Endothelial cell of umbilical vein (primary cell): ENCODE measurements around the gene HOXD8. TPM values are rescaled to one million over a fixed set of nuclear protein-coding genes. Genes with fewer than 3 reads are reported as not detected.

Source experiments
- BruUV-seq: library from RNA; stranded (reverse); fragments of 400-500 nt; replicated peaks from 2 replicates; lab custom pipeline; 2021; lab: Mats Ljungman, UMichigan
- CTCF ChIA-PET: fragments of 300-600, 350-600 bp; sonication (Branson Sonifier 250); formaldehyde crosslinking; loops from one replicate; lab custom pipeline; 2021; ENCODE audit warnings: antibody characterized with exemption, inconsistent platforms; lab: Charles Lee
- POLR2A ChIA-PET: fragments of 300-600, 350-600 bp; sonication (Branson Sonifier 250); formaldehyde crosslinking; loops from one replicate; lab custom pipeline; 2021; ENCODE audit warnings: antibody characterized with exemption, inconsistent platforms; lab: Charles Lee
- DNase-seq: peaks from one replicate; pipeline ENCODE4 v3.0.0-alpha.2; 2011; ENCODE audit warnings: low read depth, low spot score
- FAIRE-seq: peaks from 2 replicates; lab custom pipeline; 2011; peaks lifted over from hg19 to GRCh38; lab: Jason Lieb, UNC
- H2AFZ ChIP-seq: 2 replicates; pipeline ENCODE4 v1.6.0; 2012; ENCODE audit warnings: low read depth, low read length, control low read depth, inconsistent platforms
- H3K27ac ChIP-seq: 2 replicates; pipeline ENCODE4 v1.5.1; 2011; ENCODE audit warnings: low read depth, mild to moderate bottlenecking, control low read depth, low read length, moderate library complexity; ENCODE audit not compliant: insufficient read depth
- H3K27me3 ChIP-seq, 2 experiments: 2 replicates each; pipeline versions ENCODE4 v1.6.0 to v1.6.1; 2011; ENCODE audit warnings: low read length in 2 of 2, mixed read lengths in 1 of 2; ENCODE audit not compliant: control insufficient read depth in 2 of 2, insufficient read depth in 2 of 2
- H3K36me3 ChIP-seq, 2 experiments: 2 replicates in 1 of 2; 3 replicates in 1 of 2; pipeline ENCODE4 v1.5.1; 2011; ENCODE audit warnings: low read length in 2 of 2, mild to moderate bottlenecking in 1 of 2, moderate library complexity in 1 of 2; ENCODE audit not compliant: control insufficient read depth in 2 of 2, insufficient read depth in 2 of 2; ENCODE audit errors: extremely low read depth in 1 of 2
- H3K4me1 ChIP-seq: 3 replicates; pipeline ENCODE4 v1.5.1; 2011; ENCODE audit warnings: mild to moderate bottlenecking, low read length; ENCODE audit not compliant: control insufficient read depth, insufficient read depth; ENCODE audit errors: extremely low read depth
- H3K4me2 ChIP-seq: 2 replicates; pipeline ENCODE4 v1.6.1; 2011; ENCODE audit warnings: low read length, control low read depth, mixed read lengths; ENCODE audit not compliant: insufficient read depth
- H3K4me3 ChIP-seq, 3 experiments: fragments of 200-600 bp in 1 of 3; sonication (generic), shearing (Covaris generic) in 1 of 3; replicated peaks in 1 of 3; 2 replicates each; pipeline ENCODE4 v1.5.1; 2011 to 2016; ENCODE audit warnings: control low read depth in 3 of 3, low read length in 3 of 3, mild to moderate bottlenecking in 2 of 3, inconsistent platforms in 1 of 3, low read depth in 1 of 3, moderate library complexity in 1 of 3; ENCODE audit not compliant: insufficient read depth in 1 of 3
- H3K79me2 ChIP-seq: 2 replicates; pipeline ENCODE4 v1.6.0; 2012; ENCODE audit warnings: low read length, inconsistent platforms; ENCODE audit not compliant: control insufficient read depth, insufficient read depth
- H3K9ac ChIP-seq: replicated peaks from 2 replicates; pipeline ENCODE3; 2011; ENCODE audit warnings: low read length, control low read depth; ENCODE audit not compliant: insufficient read depth; ENCODE audit errors: extremely low read depth
- H3K9me1 ChIP-seq: replicated peaks from 3 replicates; pipeline ENCODE4 v1.6.0; 2011; ENCODE audit warnings: mild to moderate bottlenecking, low read length; ENCODE audit not compliant: control insufficient read depth, insufficient read depth; ENCODE audit errors: extremely low read depth
- H3K9me3 ChIP-seq: replicated peaks from 2 replicates; pipeline ENCODE4 v1.5.1; 2012; ENCODE audit warnings: low read length, inconsistent platforms; ENCODE audit not compliant: control insufficient read depth, insufficient read depth
- H4K20me1 ChIP-seq: replicated peaks from 2 replicates; pipeline ENCODE3; 2011; ENCODE audit warnings: mild to moderate bottlenecking, low read length; ENCODE audit not compliant: control insufficient read depth, insufficient read depth; ENCODE audit errors: extremely low read depth
- EZH2 ChIP-seq: IDR thresholded peaks from 2 replicates; pipeline ENCODE4 v1.6.1; 2012; ENCODE audit warnings: borderline replicate concordance, low read depth, mild to moderate bottlenecking, moderate library complexity, low read length, inconsistent platforms; ENCODE audit not compliant: severe bottlenecking
- FOS ChIP-seq: IDR thresholded peaks from 2 replicates; pipeline ENCODE4 v1.6.1; 2011; ENCODE audit warnings: mild to moderate bottlenecking, low read length, moderate library complexity, borderline replicate concordance; ENCODE audit not compliant: insufficient read depth
- GATA2 ChIP-seq: IDR thresholded peaks from 2 replicates; pipeline ENCODE4 v1.7.0; 2011; ENCODE audit warnings: low read depth, mild to moderate bottlenecking, moderate library complexity, mixed read lengths, low read length; ENCODE audit not compliant: insufficient read length, insufficient read depth
- MAX ChIP-seq: IDR thresholded peaks from 2 replicates; pipeline ENCODE4 v1.6.1; 2011; ENCODE audit not compliant: insufficient read depth, insufficient read length
- POLR2AphosphoS5 ChIP-seq: IDR thresholded peaks from 2 replicates; pipeline ENCODE4 v1.6.1; 2012; ENCODE audit warnings: low read depth, mild to moderate bottlenecking, control low read depth, low read length, moderate library complexity; ENCODE audit not compliant: insufficient read depth
- dilution Hi-C: fragments of 300-500 bp; cut with MboI; formaldehyde crosslinking; loops from one replicate; pipeline ENCODE4 v1.15.0; 2019; ENCODE audit warnings: low sequenced_read_pairs; ENCODE audit not compliant: extremely low pct_ligation_motif_present
- intact Hi-C: fragments of 100-400 bp; cut with micrococcal nuclease; formaldehyde crosslinking; loops from one replicate; pipeline ENCODE4 v1.10.0; 2022
- polyA plus RNA-seq, 4 experiments: library from polyadenylated mRNA; depleted of rRNA in 3 of 4; stranded (reverse) in 3 of 4; unstranded in 1 of 4; fragments of >200 nt; gene quantifications; 2 replicates each; pipeline versions ENCODE4 v1.2.1 to v1.2.3, GENCODE V29; 2011 to 2012; ENCODE audit warnings: missing spikeins in 1 of 4
- total RNA-seq: library from RNA; stranded (reverse); gene quantifications from 2 replicates; pipeline ENCODE4 v1.2.3, GENCODE V29; 2021

The HOXD8 gene
- total and polyA plus RNA-seq, 2 donors (not counting 3 experiments of a cell fraction or from before 2014, with no cell fraction given): 6.4 to 15.6 TPM

GRCh38 chr2:176120364-176121189 is 8.9 kb upstream of the HOXD8 start:
- Histone ChIP-seq H3K79me2 (no peaks in the 10 kb centered on the region), H3K9ac (no peak overlapping the region), H3K4me1 (peaks cover 15% of the 10 kb centered on the region), H4K20me1 (no peaks in the 10 kb centered on the region), H3K27ac (no peak overlapping the region), H2AFZ (no peak overlapping the region), H3K9me1 (no peaks in the 10 kb centered on the region), H3K36me3 (no peaks in the 10 kb centered on the region), H3K4me2 (no peak overlapping the region), H3K9me3 (no peaks in the 10 kb centered on the region), H3K4me3 (no peak overlapping the region), H3K27me3 (peaks cover 55 to 70% of the 10 kb centered on the region in 2 experiments)
- DNase-seq (no peak), FAIRE-seq (no peak)
- ChIA-PET CTCF (interaction anchor here (1.4 to 4.7 kb wide), 6 partner anchors 9 to 1044 kb away, joined by 3 to 28 read pairs (median 8); no protein-coding TSS in a partner anchor), POLR2A (interaction anchor here (0.7 kb wide), 2 partner anchors 516 to 952 kb away, joined by 3 read pairs; partner anchors contain the start of gene ATF2)
- BruUV-seq: no TSS peak
- TF ChIP-seq GATA2 (no peak), EZH2 (no peak), FOS (no peak), MAX (no peak), POLR2AphosphoS5 (no peak)
- dilution Hi-C loops (no loop called here), intact Hi-C loops (no loop called here)
